ENCODE results near the gene PRKACA.

Gene PRKACA

GRCh38 chr19:14136509-14137281 is 19.1 kb upstream of the PRKACA start, which contains the start of gene ASF1B:
ASF1B (minus strand) TSS chr19:14136589; CDS start chr19:14136456, 133 bp downstream.
- no peaks in the 10 kb centered on the region for H3K27me3 ChIP-seq (replicated peaks; ENCODE audit: control insufficient read depth, insufficient read depth, low read length)
- TF ChIP-seq CTCF (IDR thresholded peaks at IDR 0.05; ENCODE audit: insufficient read depth, low read length, poor library complexity, severe bottlenecking) = peak; percentile 76
- DNase-seq (ENCODE audit: extremely low read depth, insufficient read length) = peak; percentile 100
- H3K4me3 ChIP-seq (replicated peaks; ENCODE audit: low read depth, low read length) = peak within 1 kb of the TSS; percentile 87
- H3K36me3 ChIP-seq (ENCODE audit: control insufficient read depth, insufficient read depth, low read length) = peaks cover 2% of the 10 kb centered on the region

GRCh38 chr19:14135985-14136508 is 18.5 kb upstream of the PRKACA start:
- Histone ChIP-seq H3K36me3 (ENCODE audit: control insufficient read depth, insufficient read depth, low read length) (peaks cover 2% of the 10 kb centered on the region), H3K4me3 (replicated peaks; ENCODE audit: low read depth, low read length) (peak overlapping the region; percentile 87), H3K27me3 (replicated peaks; ENCODE audit: control insufficient read depth, insufficient read depth, low read length) (no peaks in the 10 kb centered on the region)
- no peak for TF ChIP-seq CTCF (IDR thresholded peaks at IDR 0.05; ENCODE audit: insufficient read depth, low read length, poor library complexity, severe bottlenecking)
- no peak for DNase-seq (ENCODE audit: extremely low read depth, insufficient read length)

- no peaks in the 10 kb centered on the region for H3K27me3 ChIP-seq (replicated peaks; ENCODE audit: control insufficient read depth, insufficient read depth, low read length)
- H3K36me3 ChIP-seq (ENCODE audit: control insufficient read depth, insufficient read depth, low read length) = peaks cover 2% of the 10 kb centered on the region
- peak overlapping the region; percentile 87 for H3K4me3 ChIP-seq (replicated peaks; ENCODE audit: low read depth, low read length)
- DNase-seq (ENCODE audit: extremely low read depth, insufficient read length) = no peak
- no peak for TF ChIP-seq CTCF (IDR thresholded peaks at IDR 0.05; ENCODE audit: insufficient read depth, low read length, poor library complexity, severe bottlenecking)
Measured at GRCh38 chr19:14135355-14135754, 17.8 kb upstream of the PRKACA start.

GRCh38 chr19:14127929-14128509 is 10.5 kb upstream of the PRKACA start:
- H3K36me3 ChIP-seq (ENCODE audit: control insufficient read depth, insufficient read depth, low read length) = peaks cover 5% of the 10 kb centered on the region
- TF ChIP-seq CTCF (IDR thresholded peaks at IDR 0.05; ENCODE audit: insufficient read depth, low read length, poor library complexity, severe bottlenecking) = no peak
- peak; percentile 50 for DNase-seq (ENCODE audit: extremely low read depth, insufficient read length)
- no peaks in the 10 kb centered on the region for H3K27me3 ChIP-seq (replicated peaks; ENCODE audit: control insufficient read depth, insufficient read depth, low read length)
- no peak overlapping the region for H3K4me3 ChIP-seq (replicated peaks; ENCODE audit: low read depth, low read length)

GRCh38 chr19:14127176-14127575 is 9.6 kb upstream of the PRKACA start:
- peaks cover 5% of the 10 kb centered on the region for H3K36me3 ChIP-seq (ENCODE audit: control insufficient read depth, insufficient read depth, low read length)
- H3K4me3 ChIP-seq (replicated peaks; ENCODE audit: low read depth, low read length) = no peak overlapping the region
- DNase-seq (ENCODE audit: extremely low read depth, insufficient read length) = no peak
- TF ChIP-seq CTCF (IDR thresholded peaks at IDR 0.05; ENCODE audit: insufficient read depth, low read length, poor library complexity, severe bottlenecking) = no peak
- no peaks in the 10 kb centered on the region for H3K27me3 ChIP-seq (replicated peaks; ENCODE audit: control insufficient read depth, insufficient read depth, low read length)
